Measurements from ENCODE around the gene TMX1. TPM values are rescaled to one million over a fixed set of nuclear protein-coding genes. Genes with fewer than 3 reads are reported as not detected.

Gene TMX1
- total and polyA plus RNA-seq, 2 experiments from 2014 or later: 61.5 to 126 TPM

GRCh38 chr14:51293912-51294389 lies 53.9 kb downstream of the TMX1 start:
- DNase-seq (ENCODE audit: low spot score) (no peak), ATAC-seq (no peak)
- H3K79me2 ChIP-seq (replicated peaks; ENCODE audit: insufficient read depth): no peaks in the 10 kb centered on the region
- H3K4me3 ChIP-seq: no peak overlapping the region
- H3K27ac Mint-ChIP-seq: no peak overlapping the region
- H3K4me2 ChIP-seq: no peak overlapping the region
- no peak for TF ChIP-seq POLR2AphosphoS5 (IDR thresholded peaks at IDR 0.05; ENCODE audit: low read depth)
- no peak for TF ChIP-seq EZH2phosphoT487 (IDR thresholded peaks at IDR 0.05; ENCODE audit: unreplicated experiment)
- no peak for TF ChIP-seq EZH2 (IDR thresholded peaks at IDR 0.05; ENCODE audit: low read depth, unreplicated experiment)
- no peak for TF ChIP-seq REST (IDR thresholded peaks at IDR 0.05; ENCODE audit: unreplicated experiment)
- no peak for TF ChIP-seq ZNF331 (CRISPR knock-in tag; IDR thresholded peaks at IDR 0.05; ENCODE audit: low read depth)
- no peak for TF ChIP-seq NANOG (IDR thresholded peaks at IDR 0.05; ENCODE audit: borderline replicate concordance)
- no peak for TF ChIP-seq CTCF (conservative IDR thresholded peaks at IDR 0.05; ENCODE audit: low read depth in 2 of 2)
- TF ChIP-seq JUNB (IDR thresholded peaks at IDR 0.05; ENCODE audit: unreplicated experiment): no peak
- TF ChIP-seq ETS1 (IDR thresholded peaks at IDR 0.05): no peak
- TF ChIP-seq STAT1 (IDR thresholded peaks at IDR 0.05; ENCODE audit: unreplicated experiment): no peak
- TF ChIP-seq CREB1 (CRISPR knock-in tag; IDR thresholded peaks at IDR 0.05; ENCODE audit: low read depth): no peak
- no peak for TF ChIP-seq ZNF114 (CRISPR knock-in tag; IDR thresholded peaks at IDR 0.05)
- no peak for TF ChIP-seq ZNF462 (CRISPR knock-in tag; IDR thresholded peaks at IDR 0.05)
- no peaks in the 10 kb centered on the region; the same call in 1 of the 2 replicates for H3K4me1 ChIP-seq (ENCODE audit: insufficient read depth)
- no peak overlapping the region for H3K27ac ChIP-seq (ENCODE audit: low read depth)
- no peak overlapping the region for H3K4me3 Mint-ChIP-seq
- peaks cover 2% of the 10 kb centered on the region for H3K27me3 Mint-ChIP-seq (ENCODE audit: insufficient read depth, low read depth, poor library complexity)
- no peak overlapping the region for H2AFZ ChIP-seq
- H3K36me3 ChIP-seq (ENCODE audit: insufficient read depth): no peaks in the 10 kb centered on the region; the same call in 1 of the 2 replicates
- H3K4me1 Mint-ChIP-seq: peaks cover 11% of the 10 kb centered on the region
- peaks cover 4% of the 10 kb centered on the region; the same call in 1 of the 3 replicates for H3K36me3 Mint-ChIP-seq (ENCODE audit: low read depth)
- no peaks in the 10 kb centered on the region for H3K27me3 ChIP-seq (ENCODE audit: insufficient read depth)
- no peaks in the 10 kb centered on the region for H3K9me3 Mint-ChIP-seq
- no peaks in the 10 kb centered on the region for H3K9me2 ChIP-seq (ENCODE audit: insufficient read depth)
- H3F3A ChIP-seq (replicated peaks; ENCODE audit: low read depth): no peaks in the 10 kb centered on the region
- H4K20me1 ChIP-seq (replicated peaks; ENCODE audit: insufficient read depth): no peaks in the 10 kb centered on the region; the same call in 1 of the 2 replicates

Measured in GM23338 (cell line).